NCI-H1048 (cell line): ENCODE measurements around the gene ATP6V1G3.
"Not testable (repeated sequence)": the region's sequence is repeated elsewhere in the genome, so short reads cannot be mapped to it uniquely, and the experiment has no call there.

Experiments used
- DNase-seq: peaks from one replicate; lab custom pipeline; 2025; lab: John Stamatoyannopoulos, UW

The ATP6V1G3 gene

DNA sequence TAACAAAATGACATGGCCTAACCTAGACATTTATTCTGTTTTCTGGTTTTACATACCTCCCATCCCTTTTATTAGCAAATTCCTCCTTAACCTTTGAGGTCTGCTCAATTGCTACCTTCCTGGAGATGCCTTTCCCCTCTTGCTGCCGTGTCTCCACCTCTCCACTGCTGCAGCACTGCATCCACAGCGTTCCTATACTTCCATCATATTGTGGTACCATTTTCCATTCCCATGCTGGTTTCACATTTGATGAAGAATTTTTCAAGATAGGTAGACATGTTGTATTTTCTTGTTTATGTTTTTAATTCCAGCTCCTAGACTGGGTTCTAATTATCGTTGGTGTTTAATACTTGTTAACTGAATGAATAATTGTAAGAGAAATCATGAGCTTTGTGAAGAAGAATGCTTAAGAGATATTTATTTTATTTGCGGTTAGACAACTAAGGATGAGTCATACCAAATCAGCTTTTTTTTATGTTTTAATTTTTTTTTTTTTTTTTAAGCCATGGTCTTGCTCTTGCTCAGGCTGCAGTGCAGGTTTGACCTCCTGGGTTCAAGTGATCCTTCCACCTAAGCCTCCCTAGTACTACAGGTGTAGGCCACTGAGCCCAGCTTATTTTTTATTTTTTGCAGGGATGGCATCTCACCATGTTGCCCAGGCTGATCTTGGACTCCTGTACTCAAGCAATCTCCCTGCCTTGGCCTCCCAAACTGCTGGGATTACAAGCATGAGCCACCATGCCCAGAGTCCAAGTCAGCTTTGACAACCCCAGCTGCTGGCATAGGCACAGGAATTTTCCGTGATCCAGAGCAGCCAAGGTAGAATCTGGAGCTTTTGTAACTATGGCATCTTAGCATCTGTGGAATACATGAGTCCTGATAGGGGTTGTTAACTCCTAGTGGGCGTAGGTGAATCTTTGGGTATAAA, 44.0 kb downstream of the ATP6V1G3 start:
- no peak for DNase-seq

DNA sequence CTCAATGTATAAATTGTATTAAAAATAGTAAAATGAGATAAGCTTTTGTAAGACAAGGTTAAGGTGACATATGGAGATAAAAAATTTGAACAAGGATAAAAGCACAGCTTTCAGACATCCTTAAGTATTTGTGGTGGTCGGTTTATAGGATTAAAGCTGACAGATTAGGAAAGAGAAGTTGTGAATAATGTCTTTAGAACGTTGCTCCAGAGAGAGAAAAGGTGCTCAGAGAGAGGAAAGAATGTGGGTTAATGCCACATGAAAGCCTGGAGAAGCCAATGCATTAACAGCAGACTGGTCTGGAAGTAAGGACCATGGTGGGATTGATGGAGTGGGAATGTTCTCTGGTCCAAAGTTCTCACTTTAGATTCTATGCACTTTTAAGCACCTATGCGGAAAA, 44.8 kb downstream of the ATP6V1G3 start:
- no peak for DNase-seq

DNA sequence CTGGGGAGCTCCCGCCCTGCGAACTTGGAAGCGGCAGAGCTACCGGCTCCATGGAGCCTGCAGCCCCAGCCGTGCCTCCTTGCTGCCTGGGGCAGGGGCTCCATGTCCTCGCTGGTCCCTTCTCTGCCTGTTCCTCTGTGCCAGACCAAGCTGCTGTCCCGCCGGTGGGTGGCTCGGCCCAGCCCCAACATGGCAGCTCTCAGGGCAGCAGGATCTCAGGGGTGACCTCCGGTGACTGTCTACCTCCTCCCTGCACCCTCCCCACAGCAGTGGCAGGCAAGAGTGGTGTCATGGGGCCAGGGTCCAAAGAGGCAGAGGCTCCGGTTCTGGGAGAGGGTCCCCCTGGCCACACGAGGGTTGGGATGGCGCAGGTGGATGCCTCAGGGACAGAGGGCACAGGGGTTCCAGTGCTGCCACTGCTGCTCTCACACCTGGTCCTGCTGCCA, 45.8 kb downstream of the ATP6V1G3 start:
- no peak for DNase-seq

GRCh38 chr1:198494139-198494538, 46.3 kb downstream of the ATP6V1G3 start:
- DNase-seq: no peak

DNA sequence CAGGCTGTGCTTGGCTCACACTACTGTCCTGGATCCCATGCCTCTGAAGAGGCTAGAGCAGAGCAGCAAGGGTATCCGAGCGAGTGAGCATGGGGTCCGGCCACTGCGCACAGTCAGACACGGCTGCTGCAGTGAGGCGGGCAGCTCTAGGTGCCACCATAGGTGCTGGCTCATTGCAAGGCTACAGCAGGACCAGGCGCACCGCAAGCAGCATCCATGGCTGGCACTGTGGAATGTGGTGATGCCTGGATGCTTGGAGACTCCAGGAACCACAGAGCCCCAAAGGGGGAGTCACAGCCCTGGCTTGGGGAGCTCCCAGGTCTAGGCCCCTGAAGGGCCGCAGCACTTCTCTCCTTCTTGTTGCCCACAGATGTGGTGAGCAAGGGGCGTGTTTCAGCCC, 47.2 kb downstream of the ATP6V1G3 start:
- DNase-seq: no peak

DNA sequence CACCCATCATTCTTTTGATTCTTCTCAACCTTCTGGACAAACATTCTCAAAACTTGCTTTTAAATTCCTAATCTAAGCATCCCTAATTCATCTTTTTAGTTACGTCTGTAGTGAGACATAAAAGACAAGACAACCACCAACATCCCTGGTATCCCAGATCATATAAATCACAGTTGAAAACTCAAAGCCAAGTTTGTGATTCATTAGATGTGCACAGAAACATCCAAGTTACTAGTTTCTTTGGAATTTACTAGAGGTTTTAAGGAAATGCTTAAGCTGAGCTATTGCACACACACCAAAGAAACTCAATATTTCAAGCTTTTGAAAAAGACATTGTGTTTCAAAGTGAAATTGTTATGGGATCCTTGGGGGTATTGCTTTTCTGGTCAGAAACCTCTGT, 47.6 kb downstream of the ATP6V1G3 start:
- DNase-seq: no peak

DNA sequence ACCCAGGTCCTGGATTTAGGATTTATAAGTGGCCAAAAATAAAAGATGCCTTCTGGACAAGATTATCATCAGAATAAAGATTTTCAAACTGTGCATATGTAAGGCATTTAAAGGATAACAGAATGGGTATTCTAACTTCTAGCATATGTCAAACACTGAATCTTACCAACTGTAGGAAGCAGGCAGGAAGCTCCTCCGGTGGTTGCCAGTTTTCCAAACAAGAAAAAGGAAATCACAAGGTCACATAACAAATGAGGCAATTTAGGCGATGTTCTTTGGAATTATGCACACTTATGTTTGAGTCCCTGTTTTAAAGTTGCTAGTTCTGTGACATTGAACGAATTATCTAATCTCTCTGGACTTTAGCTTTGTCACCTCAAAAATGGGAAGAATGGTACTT, 48.9 kb downstream of the ATP6V1G3 start:
- no peak for DNase-seq

DNA sequence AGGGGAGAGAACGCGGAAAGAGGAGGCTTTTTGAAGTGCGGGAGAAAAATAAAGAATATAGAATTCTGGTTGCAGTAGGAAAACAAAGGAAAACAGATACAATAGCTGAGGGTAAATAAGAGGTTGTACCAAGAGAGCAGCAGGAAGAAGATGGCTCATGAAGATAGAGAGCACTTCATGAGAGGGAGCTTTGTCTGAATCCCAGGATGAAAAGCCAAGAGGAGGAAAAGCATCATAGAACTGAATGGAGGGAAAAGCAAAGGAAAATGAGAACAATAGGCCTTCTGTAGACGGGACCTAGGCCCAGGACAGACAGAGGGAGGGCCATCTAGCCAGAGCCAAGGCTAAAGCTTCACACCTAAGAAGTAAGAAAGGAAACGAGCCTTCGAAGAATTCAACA, 49.5 kb downstream of the ATP6V1G3 start:
- no peak for DNase-seq

DNA sequence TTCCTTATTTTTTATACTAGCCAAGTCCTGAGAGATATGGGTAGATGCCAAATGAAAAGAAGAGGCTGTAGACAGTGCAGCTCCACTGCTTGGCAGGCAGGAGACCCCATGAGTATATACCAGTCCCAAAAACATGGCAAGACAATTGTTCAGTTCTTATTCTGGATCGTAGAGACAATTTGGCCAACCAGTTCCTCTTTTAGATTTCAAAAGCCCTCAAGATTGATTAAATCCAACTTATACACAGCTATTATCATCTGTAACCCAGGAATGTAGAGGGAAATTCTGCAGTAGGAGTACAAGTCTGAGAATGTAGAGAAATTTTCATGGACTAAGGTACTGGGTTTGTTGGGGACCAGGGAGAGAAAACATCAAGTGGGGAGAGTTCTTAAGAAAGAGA, 50.3 kb downstream of the ATP6V1G3 start:
- no peak for DNase-seq

GRCh38 chr1:198486903-198487302, 53.6 kb downstream of the ATP6V1G3 start:
- DNase-seq: no peak

DNA sequence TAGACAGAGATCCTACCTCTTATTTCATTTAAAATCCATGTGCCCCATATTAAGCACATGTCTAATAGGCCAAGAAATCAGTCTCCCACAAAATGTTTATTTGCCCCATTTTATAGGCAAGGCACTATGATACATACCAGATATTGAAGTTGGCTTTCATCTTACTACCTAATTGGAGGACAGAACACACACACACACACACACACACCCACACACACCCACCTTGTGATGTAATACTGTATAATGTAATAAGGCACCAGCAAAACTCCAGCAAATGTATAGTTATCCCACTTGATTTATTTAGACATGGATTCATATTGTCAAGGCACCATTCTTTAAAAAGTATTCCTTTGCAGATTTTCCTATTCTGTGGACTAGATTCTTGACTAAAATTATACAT, 56.8 kb downstream of the ATP6V1G3 start:
- DNase-seq: no peak

GRCh38 chr1:198483006-198483405, 57.5 kb downstream of the ATP6V1G3 start:
- no peak for DNase-seq

- DNase-seq: no peak
Measured at GRCh38 chr1:198481661-198482060, 58.8 kb downstream of the ATP6V1G3 start.

GRCh38 chr1:198480876-198481275, 59.6 kb downstream of the ATP6V1G3 start:
- no peak for DNase-seq

- not testable (repeated sequence) for DNase-seq
Measured at GRCh38 chr1:198477354-198477753, 63.1 kb downstream of the ATP6V1G3 start.
